PC-9 (cell line): ENCODE data around the gene MIB1. TPM values are rescaled to one million over a fixed set of nuclear protein-coding genes. Genes with fewer than 3 reads are reported as not detected.

Experiments used
- BruUV-seq: library from RNA; stranded (reverse); fragments of 400-500 nt; replicated peaks from 2 replicates; lab custom pipeline; 2021; lab: Mats Ljungman, UMichigan
- CTCF ChIA-PET: fragments of 300-600 bp; sonication (Branson Sonifier 250); formaldehyde crosslinking; loops from one replicate; lab custom pipeline; 2022; ENCODE audit warnings: antibody characterized with exemption; lab: Charles Lee
- POLR2A ChIA-PET: fragments of 300-600 bp; sonication (Branson Sonifier 250); formaldehyde crosslinking; loops from one replicate; lab custom pipeline; 2022; ENCODE audit warnings: antibody characterized with exemption; ENCODE audit not compliant: unreplicated experiment; lab: Charles Lee
- DNase-seq, 2 experiments: peaks; one replicate each; pipeline versions ENCODE4 v3.0.0 to v3.0.0-alpha.2; 2015 to 2022; ENCODE audit warnings: mixed read lengths in 1 of 2
- H2AFZ ChIP-seq: fragments of 200-600 bp; sonication (generic); 2 replicates; pipeline ENCODE4 v1.8.1; 2017; ENCODE audit warnings: antibody characterized with exemption
- H3F3A ChIP-seq: fragments of 200-600 bp; sonication (generic); 2 replicates; pipeline ENCODE4 v1.8.1; 2017; ENCODE audit warnings: antibody characterized with exemption, mild to moderate bottlenecking, low read depth; ENCODE audit not compliant: insufficient read depth
- H3K27ac ChIP-seq: fragments of 200-600 bp; sonication (generic); 2 replicates; pipeline ENCODE4 v1.6.1; 2016; ENCODE audit warnings: mixed run types
- H3K27me3 ChIP-seq: fragments of 200-600 bp; sonication (generic); 2 replicates; pipeline ENCODE4 v1.6.1; 2016; ENCODE audit warnings: low read depth, mixed run types; ENCODE audit not compliant: insufficient read depth
- H3K36me3 ChIP-seq: fragments of 200-600 bp; sonication (generic); 2 replicates; pipeline ENCODE4 v1.6.1; 2016; ENCODE audit warnings: low read depth, mixed run types
- H3K4me1 ChIP-seq: fragments of 200-600 bp; sonication (generic); replicated peaks from 2 replicates; pipeline ENCODE4 v1.6.1; 2016; ENCODE audit warnings: mixed run types; ENCODE audit not compliant: insufficient read depth
- H3K4me2 ChIP-seq: fragments of 200-600 bp; sonication (generic); 2 replicates; pipeline ENCODE4 v1.6.1; 2017; ENCODE audit warnings: mixed run types
- H3K4me3 ChIP-seq: fragments of 200-600 bp; sonication (generic); 2 replicates; pipeline ENCODE4 v1.6.1; 2016; ENCODE audit warnings: mixed run types
- H3K79me2 ChIP-seq: fragments of 200-600 bp; sonication (generic); 2 replicates; pipeline ENCODE4 v1.6.1; 2017; ENCODE audit warnings: low read depth, mixed run types
- H3K9me2 ChIP-seq: fragments of 200-600 bp; sonication (generic); 2 replicates; pipeline ENCODE4 v1.8.1; 2017; ENCODE audit warnings: mild to moderate bottlenecking; ENCODE audit not compliant: insufficient read depth
- H3K9me3 ChIP-seq: fragments of 200-600 bp; sonication (generic); 2 replicates; pipeline ENCODE4 v1.8.1; 2016; ENCODE audit warnings: low read depth; ENCODE audit not compliant: insufficient read depth
- H4K20me1 ChIP-seq: fragments of 200-600 bp; sonication (generic); 2 replicates; pipeline ENCODE4 v1.8.1; 2017; ENCODE audit not compliant: insufficient read depth
- EZH2 ChIP-seq: fragments of 200-600 bp; sonication (generic); IDR thresholded peaks from 2 replicates; pipeline ENCODE4 v1.8.0; 2017; ENCODE audit warnings: antibody characterized with exemption, low read depth
- intact Hi-C: fragments of 100-400 bp; cut with micrococcal nuclease; formaldehyde crosslinking; loops from one replicate; pipeline ENCODE4 v1.10.0; 2022; ENCODE audit not compliant: unreplicated experiment
- total RNA-seq: library from RNA; stranded (reverse); gene quantifications from 2 replicates; pipeline ENCODE4 v1.2.3, GENCODE V29; 2021
- TF ChIP-seq, protein P1 (sequence below): fragments of 200-600 bp; sonication (generic); conservative IDR thresholded peaks from 2 replicates; pipeline ENCODE4 v1.6.1; 2017; ENCODE audit warnings: mixed run types, antibody characterized with exemption, mild to moderate bottlenecking, moderate library complexity

Gene MIB1
- total RNA-seq, 1 experiment from 2014 or later, result 40.1 TPM

DNA sequence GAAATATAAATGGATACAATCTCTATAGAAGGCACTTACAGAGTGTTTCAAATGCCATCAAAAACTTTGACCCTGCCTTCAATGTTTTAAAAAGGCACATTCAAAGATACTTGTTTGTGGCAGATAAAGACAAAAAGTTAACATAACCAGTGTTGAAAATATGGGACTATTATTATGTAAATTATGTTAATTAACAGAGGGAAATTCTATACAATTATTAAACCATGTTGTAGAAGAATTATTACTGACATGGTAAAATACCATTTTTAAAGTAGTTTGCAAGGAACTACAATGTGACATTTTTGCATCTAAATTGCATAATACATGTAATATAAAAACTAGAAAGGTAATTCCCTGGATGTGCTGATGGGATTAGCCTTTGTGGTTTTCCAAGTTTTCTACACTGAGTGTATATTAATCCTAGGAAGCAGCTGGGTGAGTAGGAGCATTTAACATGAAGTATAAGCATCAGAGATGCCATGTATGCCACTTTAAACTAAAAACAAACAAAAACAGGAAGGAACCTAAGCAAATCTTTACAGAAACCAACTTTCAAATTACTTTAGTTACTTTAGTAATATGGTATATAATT, 21.7 kb downstream of the MIB1 start:
- no peak overlapping the region for H3K4me3 ChIP-seq
- H3F3A ChIP-seq, result no peaks in the 10 kb centered on the region
- ChIA-PET POLR2A (no interaction called here), CTCF (no interaction called here)
- H2AFZ ChIP-seq, result no peak overlapping the region
- no peaks in the 10 kb centered on the region for H4K20me1 ChIP-seq
- H3K27me3 ChIP-seq, result no peaks in the 10 kb centered on the region
- TF ChIP-seq, protein P1, sequence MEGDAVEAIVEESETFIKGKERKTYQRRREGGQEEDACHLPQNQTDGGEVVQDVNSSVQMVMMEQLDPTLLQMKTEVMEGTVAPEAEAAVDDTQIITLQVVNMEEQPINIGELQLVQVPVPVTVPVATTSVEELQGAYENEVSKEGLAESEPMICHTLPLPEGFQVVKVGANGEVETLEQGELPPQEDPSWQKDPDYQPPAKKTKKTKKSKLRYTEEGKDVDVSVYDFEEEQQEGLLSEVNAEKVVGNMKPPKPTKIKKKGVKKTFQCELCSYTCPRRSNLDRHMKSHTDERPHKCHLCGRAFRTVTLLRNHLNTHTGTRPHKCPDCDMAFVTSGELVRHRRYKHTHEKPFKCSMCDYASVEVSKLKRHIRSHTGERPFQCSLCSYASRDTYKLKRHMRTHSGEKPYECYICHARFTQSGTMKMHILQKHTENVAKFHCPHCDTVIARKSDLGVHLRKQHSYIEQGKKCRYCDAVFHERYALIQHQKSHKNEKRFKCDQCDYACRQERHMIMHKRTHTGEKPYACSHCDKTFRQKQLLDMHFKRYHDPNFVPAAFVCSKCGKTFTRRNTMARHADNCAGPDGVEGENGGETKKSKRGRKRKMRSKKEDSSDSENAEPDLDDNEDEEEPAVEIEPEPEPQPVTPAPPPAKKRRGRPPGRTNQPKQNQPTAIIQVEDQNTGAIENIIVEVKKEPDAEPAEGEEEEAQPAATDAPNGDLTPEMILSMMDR, result no peak
- no peak for TF ChIP-seq EZH2
- no peaks in the 10 kb centered on the region for H3K4me1 ChIP-seq
- H3K36me3 ChIP-seq, result no peaks in the 10 kb centered on the region
- H3K27ac ChIP-seq, result no peak overlapping the region
- no peak overlapping the region for H3K4me2 ChIP-seq
- H3K79me2 ChIP-seq, result peaks cover 33% of the 10 kb centered on the region
- intact Hi-C loops, result no loop called here
- H3K9me3 ChIP-seq, result no peaks in the 10 kb centered on the region
- no peak for DNase-seq
- H3K9me2 ChIP-seq, result no peaks in the 10 kb centered on the region
- no TSS peak for BruUV-seq

GRCh38 chr18:21763846-21764646, 23.5 kb downstream of the MIB1 start:
- no peak overlapping the region for H3K4me2 ChIP-seq
- H4K20me1 ChIP-seq, result no peaks in the 10 kb centered on the region
- DNase-seq, result no peak
- intact Hi-C loops, result no loop called here
- H3K27me3 ChIP-seq, result no peaks in the 10 kb centered on the region
- no peak overlapping the region for H3K4me3 ChIP-seq
- H3K79me2 ChIP-seq, result peaks cover 26% of the 10 kb centered on the region
- ChIA-PET CTCF (no interaction called here), POLR2A (no interaction called here)
- no peaks in the 10 kb centered on the region for H3K9me2 ChIP-seq
- H3F3A ChIP-seq, result no peaks in the 10 kb centered on the region
- no peak overlapping the region for H2AFZ ChIP-seq
- no peak overlapping the region for H3K27ac ChIP-seq
- peaks cover 4% of the 10 kb centered on the region; the same call in 1 of the 2 replicates for H3K36me3 ChIP-seq
- no TSS peak for BruUV-seq
- TF ChIP-seq, protein P1, result no peak
- no peak for TF ChIP-seq EZH2
- H3K4me1 ChIP-seq, result no peaks in the 10 kb centered on the region
- H3K9me3 ChIP-seq, result no peaks in the 10 kb centered on the region

DNA sequence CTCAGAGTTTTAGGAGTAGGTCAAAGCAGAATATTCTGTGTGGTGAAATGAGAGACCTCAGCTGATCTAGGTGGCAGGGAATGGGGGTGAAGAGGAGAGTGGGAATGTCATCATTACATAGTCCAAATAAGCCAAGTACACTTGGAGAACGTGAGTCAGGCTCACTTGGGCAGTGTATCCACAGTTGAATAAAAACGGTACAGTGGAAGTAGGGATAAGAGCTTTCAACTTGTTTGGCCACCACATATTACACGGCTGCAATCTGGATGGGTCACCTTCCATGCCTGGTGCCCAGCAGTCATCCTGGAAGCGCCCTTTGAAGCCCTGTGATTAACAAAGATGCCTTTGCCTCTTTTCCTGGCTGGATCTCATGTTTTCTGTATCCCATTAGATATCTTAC, 28.6 kb downstream of the MIB1 start:
- H3K36me3 ChIP-seq, result peaks cover 4% of the 10 kb centered on the region; the same call in 1 of the 2 replicates
- H2AFZ ChIP-seq, result no peak overlapping the region
- H3K27me3 ChIP-seq, result no peaks in the 10 kb centered on the region
- no peaks in the 10 kb centered on the region for H3K79me2 ChIP-seq
- DNase-seq, result no peak
- no peak overlapping the region for H3K4me2 ChIP-seq
- H3K4me3 ChIP-seq, result no peak overlapping the region
- BruUV-seq, result no TSS peak
- H3K4me1 ChIP-seq, result no peaks in the 10 kb centered on the region
- TF ChIP-seq EZH2, result no peak
- TF ChIP-seq, protein P1, result no peak
- no peaks in the 10 kb centered on the region; the same call in 1 of the 2 replicates for H3F3A ChIP-seq
- no peaks in the 10 kb centered on the region for H4K20me1 ChIP-seq
- no peak overlapping the region for H3K27ac ChIP-seq
- intact Hi-C loops, result no loop called here
- ChIA-PET CTCF (no interaction called here), POLR2A (no interaction called here)
- H3K9me2 ChIP-seq, result no peaks in the 10 kb centered on the region
- no peaks in the 10 kb centered on the region for H3K9me3 ChIP-seq
